ENCODE data around the gene CLEC17A.
"Not testable (repeated sequence)": the region's sequence is repeated elsewhere in the genome, so short reads cannot be mapped to it uniquely, and the experiment has no call there.

DNA sequence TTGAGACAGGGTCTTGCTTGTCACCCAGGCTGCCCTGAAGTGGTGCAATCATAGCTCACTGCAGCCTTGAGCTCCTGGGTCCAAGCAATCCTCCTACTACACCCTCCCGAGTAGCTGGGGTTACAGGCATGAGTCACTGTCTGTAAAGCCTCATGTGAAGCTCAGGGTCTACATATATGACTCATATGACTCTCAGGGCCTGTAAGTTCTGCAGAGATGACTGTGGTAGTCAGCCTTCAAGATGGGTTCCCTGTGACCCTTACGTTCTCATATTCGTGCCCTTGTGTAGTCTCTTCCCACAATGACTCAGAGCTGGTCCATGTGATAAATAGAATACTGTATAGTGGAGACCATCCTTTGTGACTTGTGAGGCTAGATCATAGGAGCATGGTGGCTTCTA, 2.3 kb downstream of the CLEC17A start:
- not testable (repeated sequence) for TF ChIP-seq EP300 (IDR thresholded peaks at IDR 0.05)
- TF ChIP-seq, protein P1, sequence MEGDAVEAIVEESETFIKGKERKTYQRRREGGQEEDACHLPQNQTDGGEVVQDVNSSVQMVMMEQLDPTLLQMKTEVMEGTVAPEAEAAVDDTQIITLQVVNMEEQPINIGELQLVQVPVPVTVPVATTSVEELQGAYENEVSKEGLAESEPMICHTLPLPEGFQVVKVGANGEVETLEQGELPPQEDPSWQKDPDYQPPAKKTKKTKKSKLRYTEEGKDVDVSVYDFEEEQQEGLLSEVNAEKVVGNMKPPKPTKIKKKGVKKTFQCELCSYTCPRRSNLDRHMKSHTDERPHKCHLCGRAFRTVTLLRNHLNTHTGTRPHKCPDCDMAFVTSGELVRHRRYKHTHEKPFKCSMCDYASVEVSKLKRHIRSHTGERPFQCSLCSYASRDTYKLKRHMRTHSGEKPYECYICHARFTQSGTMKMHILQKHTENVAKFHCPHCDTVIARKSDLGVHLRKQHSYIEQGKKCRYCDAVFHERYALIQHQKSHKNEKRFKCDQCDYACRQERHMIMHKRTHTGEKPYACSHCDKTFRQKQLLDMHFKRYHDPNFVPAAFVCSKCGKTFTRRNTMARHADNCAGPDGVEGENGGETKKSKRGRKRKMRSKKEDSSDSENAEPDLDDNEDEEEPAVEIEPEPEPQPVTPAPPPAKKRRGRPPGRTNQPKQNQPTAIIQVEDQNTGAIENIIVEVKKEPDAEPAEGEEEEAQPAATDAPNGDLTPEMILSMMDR (IDR thresholded peaks at IDR 0.05): not testable (repeated sequence)
